GM19372 (cell line): Measurements from ENCODE around the gene AFG3L2.

ENCODE experiments used
- ATAC-seq: cut with Tn5 transposase; IDR thresholded peaks from one replicate; pipeline ENCODE4 v1.9.1; 2021; ENCODE audit warnings: mild to moderate bottlenecking, low read depth, moderate library complexity; ENCODE audit not compliant: unreplicated experiment

AFG3L2 gene

DNA sequence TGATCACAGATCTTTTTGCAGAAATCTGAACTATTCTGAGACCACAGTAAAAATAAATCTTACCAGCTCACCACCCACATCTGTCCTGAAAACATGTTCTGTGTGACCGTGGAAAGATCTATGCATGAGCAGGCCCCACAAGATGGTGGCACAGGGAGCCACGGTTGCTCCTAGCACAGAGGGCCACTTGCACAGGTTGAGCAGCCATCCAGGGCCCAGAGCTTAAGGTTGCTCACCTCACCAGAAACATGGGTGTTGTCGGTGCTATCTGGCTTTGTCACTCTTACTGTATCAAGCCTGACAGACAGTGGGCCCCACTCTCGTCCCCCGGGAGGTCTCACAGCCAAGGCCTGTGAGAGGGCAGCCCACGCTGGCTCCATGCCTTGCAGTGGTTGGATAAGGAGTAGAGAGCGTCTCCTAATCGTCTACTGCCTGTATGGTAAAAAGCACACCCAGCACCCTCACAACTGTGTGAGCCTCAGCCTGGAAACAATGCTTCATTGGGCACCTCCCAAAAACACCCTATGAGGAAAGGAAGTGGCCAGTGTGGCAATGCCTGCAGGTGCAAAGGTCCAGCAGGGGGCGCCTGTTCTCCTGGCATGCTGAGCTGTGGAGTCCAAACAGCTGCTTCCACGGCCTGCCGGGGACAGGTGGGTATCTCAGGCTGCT lies 49.4 kb downstream of the AFG3L2 start:
- peak; percentile 59 for ATAC-seq

DNA sequence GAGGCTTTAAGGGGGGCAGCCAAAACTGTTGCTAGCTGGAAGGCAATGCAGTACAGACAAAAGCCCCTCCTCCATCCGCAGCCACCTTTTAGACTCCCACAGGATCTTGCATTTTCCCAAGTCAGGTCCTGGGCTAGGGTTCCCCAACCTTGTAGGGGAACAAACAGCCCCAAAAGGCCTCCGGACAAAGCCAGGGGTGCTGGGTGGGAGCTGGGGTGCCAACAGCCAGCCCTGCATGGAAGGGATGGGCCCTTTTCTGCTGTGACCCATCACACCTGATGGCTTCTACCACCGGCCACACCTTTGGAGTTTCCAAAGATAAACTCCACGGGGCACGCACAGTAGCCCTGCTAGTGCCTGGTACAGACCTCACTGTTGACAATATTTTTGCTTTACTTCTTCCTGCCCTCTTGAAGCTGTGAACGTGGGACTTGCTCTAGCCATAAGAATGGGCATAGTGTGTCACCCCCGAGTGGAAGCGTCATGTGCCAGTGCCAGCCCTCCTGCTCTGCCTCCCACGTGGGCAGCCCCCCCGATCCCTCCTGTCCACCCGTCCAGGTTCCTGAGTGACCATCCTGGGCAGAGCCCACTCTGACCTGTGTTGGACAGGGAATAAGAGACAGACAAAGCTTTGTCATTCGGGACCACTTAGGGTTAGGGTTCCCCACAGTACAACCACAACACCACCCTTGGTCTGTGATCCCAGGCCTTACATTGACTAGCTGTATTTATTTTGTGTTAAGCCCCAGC lies 50.1 kb downstream of the AFG3L2 start:
- no peak for ATAC-seq

DNA sequence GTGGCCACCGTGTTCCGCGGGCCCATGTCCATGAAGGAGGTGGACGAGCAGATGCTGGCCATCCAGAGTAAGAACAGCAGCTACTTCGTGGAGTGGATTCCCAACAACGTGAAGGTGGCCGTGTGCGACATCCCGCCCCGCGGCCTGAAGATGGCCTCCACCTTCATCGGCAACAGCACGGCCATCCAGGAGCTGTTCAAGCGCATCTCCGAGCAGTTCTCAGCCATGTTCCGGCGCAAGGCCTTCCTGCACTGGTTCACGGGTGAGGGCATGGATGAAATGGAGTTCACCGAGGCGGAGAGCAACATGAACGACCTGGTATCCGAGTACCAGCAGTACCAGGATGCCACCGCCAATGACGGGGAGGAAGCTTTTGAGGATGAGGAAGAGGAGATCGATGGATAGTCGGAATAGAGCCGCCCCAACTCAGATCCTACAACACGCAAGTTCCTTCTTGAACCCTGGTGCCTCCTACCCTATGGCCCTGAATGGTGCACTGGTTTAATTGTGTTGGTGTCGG lies 51.2 kb downstream of the AFG3L2 start:
- no peak for ATAC-seq

DNA sequence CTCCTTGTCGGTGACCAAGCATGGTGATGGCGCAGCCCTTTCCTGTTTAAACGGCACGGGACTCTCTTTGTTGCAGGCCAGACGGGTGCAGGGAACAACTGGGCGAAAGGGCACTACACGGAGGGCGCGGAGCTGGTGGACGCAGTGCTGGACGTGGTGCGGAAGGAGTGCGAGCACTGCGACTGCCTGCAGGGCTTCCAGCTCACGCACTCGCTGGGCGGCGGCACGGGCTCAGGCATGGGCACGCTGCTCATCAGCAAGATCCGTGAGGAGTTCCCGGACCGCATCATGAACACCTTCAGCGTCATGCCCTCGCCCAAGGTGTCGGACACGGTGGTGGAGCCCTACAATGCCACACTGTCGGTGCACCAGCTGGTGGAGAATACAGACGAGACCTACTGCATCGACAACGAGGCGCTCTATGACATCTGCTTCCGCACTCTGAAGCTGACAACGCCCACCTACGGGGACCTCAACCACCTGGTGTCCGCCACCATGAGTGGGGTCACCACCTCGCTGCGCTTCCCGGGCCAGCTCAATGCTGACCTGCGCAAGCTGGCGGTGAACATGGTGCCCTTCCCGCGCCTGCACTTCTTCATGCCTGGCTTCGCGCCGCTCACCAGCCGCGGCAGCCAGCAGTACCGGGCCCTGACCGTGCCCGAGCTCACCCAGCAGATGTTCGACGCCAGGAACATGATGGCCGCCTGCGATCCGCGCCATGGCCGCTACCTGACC lies 51.9 kb downstream of the AFG3L2 start:
- ATAC-seq, result no peak

DNA sequence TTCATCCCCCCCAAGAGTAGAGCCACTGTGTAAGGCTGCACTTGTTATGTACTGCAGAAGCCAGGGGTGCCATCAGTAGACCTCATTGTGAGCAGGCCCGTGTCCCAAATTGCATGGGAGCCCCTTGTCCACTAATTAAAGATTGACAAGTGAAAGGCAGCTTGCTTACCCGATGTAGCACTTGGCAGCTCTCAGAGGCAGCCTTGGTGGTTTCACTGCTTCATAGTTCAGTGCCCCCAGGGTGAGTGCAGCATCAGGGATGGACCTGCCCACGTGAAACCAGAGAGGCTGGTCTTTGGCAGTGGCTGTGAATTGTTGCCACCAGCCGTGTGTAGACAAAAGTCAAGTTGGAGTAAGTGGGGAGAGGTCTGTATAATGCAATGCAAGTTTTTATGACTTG lies 55.7 kb downstream of the AFG3L2 start:
- ATAC-seq, result peak; percentile 66

DNA sequence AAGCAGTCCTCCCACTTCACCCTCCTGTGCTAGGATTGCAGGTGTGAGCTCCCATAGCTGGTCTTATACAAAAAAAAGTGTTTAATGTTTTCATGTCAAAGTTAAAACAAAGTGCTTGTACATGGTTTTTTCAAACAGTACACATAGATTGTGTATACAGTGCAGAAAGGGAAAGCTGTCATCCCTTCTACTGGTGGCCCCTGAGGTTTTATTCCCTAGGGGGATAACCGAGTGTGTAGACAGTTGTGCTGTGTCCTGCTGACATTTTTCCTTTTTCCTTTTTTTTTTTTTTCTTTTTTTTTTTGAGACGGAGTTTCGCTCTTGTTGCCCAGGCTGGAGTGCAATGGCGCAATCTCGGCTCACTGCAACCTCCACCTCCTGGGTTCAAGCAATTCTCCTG lies 58.2 kb downstream of the AFG3L2 start:
- ATAC-seq, result no peak

DNA sequence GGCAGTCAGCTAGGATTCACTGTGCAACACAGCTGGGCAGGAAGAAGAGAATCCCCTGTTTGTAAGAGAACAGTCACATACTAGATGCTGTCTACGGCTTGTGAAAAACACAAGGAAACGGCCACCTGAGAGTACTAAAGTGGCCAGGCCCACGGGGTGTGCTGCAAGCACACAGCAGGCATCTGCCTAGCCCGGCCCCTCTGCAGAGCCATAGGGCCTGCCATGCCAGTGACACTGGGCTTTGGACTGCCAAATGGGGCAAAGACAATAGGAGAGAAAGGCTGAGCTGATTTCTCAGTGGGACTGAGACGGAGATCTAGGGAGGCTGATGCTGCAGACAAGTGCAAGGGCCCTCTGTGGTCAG lies 58.7 kb downstream of the AFG3L2 start:
- no peak for ATAC-seq

DNA sequence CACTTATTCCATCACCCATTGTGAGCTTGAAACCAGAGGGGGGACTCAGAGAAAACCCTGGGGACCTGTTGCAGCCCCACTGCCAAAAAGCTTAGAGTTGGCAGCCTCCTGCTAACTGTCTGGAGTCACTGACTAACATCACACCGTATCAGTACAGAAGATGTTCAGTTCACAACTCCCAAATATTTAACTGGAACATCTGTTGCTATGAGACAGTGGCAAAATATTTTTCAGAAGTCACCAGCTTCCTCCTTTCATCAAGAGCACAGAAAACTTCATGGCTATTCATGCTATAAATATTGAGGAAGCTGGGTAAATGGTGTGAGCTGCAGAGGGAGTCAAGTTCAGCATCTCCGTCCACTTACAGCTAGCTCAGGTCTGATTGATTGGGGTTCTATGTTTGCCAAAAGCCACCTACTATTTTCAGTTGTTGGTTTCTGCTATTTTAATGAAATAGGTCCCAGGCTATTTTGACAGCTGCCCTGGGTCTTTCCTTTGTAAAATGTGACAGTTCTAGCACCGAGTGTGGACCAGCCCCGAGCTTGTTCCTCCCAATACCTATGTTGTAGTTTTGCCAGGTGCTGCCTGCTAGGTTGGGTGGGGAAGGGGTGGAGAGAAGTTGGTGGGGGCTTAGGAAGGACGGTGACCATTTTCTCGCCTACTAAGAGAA lies 59.2 kb downstream of the AFG3L2 start:
- no peak for ATAC-seq

DNA sequence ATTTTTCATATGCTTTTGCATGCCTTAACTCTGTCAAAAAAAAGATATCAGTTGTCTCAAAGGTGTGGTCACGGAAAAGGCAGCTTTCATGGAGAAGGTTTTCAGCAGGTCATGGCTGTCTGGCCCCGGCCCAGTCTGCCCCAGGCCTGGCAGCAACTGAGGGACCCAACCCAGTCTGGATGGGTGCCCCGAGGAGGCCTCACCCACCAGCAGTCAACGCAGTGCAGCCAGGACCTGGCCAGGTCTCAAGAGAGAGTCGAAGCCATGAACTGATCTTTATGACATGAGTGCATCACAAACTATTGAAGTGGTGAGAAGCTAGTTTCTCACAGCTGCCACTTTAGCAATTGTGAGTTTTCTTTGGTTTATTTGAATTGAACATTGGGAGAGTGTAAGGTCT lies 61.1 kb downstream of the AFG3L2 start:
- ATAC-seq, result no peak

DNA sequence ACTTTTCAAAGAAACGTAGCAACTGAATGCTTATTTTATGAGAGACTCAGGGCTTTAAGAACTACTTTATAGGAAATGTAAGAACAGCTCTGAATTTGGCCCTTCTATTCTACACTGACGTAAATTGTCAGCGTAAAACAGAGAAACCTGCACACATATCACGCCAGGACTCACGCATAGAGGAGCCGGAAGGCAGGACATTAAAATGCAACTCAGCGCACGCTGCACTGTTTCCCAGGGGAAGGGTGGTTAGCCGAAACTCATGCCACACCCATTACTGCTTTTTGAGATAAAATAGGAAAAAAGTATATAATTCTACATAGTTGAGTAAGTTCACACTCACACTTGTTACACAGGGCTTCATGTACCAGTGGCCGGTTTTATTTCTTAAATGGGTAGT lies 61.5 kb downstream of the AFG3L2 start:
- no peak for ATAC-seq

DNA sequence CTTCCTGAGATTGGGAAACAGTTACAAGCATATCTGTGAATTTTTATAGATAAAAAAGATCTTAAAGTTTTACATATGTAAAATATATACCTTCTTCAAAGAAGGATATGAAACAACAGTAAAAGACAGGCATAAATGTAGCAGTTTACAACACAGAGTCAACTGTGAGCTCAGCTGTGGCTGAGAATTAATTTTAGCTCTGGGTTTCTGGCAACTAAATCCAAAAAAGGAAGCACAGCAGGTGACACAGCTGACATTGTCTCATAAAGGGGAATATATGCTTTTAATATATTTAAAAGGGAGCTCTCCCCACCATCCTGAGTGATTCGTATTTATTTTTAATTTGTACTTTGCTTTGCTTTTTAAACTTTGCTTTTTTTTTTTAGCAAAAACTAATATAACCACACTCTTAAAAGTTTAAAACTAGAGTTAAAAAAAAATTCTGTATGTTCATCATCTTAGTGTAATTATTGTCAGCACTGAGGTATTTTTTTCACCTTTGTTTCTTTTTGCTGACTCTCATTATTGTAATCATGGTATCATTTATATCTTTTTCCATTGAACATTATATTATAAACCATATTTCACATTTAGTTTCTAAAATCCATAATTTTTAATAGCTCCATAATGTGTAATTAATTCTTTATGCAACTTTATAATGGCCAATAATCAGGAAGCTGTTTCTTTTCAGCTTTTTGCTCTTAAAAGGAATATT lies 62.3 kb downstream of the AFG3L2 start:
- ATAC-seq, result no peak

DNA sequence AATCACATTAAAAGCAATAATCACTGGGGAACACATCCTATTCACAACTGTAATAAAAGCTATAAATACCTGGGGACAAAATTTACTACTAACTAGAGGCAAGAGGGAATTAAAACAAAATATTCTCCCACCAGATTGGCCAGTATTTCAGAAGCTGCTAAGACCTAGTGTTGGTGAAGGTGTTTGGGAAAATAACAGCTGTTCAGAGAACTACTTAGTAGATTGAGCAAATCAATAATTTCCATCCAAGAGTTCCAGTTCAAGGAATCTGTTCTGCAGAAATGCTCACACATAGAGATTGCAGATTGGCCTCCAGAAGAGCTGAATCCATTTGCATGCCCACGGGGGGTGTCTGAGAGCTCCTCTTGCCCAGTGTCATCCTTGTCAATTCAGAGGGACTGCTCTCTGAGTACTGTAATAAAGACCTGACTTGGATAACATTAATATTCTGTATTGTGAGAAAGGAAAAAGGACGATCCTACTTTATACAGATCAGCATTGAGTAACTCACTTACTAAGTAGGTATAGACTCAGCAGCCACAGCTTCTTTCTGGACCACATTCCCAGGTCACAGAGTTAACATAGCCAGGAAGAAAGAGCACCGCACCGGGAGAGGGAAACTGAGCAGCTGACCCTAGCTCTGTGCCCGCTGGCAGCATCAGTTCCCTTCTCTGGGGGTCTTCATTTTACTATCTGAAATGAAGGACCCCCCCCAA lies 63.3 kb downstream of the AFG3L2 start:
- no peak for ATAC-seq

DNA sequence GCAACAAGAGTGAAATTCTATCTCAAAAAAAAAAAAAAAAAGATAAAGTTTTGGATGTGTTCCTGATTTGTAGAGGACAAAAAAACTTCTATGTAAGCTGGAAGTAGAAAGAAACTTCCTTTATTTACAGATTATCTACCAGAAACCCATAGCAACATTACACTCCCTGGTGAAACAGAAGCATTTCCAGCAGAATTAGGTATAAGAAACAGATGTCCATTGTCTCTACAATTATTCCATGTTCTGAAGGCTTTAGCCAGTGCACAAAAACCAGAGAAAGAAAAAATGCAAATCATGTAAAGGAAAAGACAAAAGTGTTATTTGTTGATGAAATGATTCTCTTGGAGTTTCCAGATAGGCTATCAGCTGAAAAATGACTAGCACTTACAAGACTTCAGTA lies 64.1 kb downstream of the AFG3L2 start:
- no peak for ATAC-seq

DNA sequence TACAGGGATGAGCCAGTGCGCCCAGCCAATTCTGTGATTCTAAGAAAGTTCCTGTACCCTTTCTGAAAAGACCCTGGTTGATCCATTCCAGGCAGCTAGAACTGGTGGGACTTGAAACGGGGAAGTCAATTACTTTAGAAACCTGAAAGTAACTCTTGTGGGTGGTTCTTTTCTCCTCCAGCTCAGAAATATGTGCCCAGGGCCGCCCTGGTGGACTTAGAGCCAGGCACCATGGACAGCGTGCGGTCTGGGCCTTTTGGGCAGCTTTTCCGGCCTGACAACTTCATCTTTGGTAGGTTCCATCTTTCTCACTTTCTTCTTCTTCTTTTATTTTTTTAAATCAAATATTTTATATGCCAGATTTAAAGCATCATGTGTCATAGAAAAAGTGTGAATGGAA lies 66.3 kb downstream of the AFG3L2 start:
- ATAC-seq, result no peak

DNA sequence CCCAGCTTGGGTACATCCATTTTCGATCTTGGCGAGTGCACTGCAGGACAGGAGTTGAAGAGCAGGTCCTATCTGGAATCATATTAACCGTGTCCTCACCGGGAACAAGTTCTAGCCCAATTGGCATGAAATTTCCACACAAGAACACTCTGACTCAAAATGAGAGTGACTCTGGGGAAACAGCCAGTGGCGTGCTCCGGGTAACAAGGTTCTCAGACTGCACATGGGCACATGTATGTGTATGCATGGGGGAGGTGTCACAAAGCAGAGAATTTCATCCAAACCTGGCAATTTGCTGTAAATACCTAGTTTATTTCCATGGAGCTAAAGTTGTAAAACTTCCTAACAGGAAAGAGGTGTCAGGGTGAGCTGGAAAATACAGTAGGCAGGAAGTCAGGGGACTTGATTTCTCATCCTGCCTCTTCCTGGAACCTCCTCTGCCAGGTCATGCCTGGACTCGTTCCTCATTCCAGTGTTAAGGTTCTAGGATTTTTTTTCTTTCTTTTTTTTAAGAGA lies 67.3 kb downstream of the AFG3L2 start:
- no peak for ATAC-seq

DNA sequence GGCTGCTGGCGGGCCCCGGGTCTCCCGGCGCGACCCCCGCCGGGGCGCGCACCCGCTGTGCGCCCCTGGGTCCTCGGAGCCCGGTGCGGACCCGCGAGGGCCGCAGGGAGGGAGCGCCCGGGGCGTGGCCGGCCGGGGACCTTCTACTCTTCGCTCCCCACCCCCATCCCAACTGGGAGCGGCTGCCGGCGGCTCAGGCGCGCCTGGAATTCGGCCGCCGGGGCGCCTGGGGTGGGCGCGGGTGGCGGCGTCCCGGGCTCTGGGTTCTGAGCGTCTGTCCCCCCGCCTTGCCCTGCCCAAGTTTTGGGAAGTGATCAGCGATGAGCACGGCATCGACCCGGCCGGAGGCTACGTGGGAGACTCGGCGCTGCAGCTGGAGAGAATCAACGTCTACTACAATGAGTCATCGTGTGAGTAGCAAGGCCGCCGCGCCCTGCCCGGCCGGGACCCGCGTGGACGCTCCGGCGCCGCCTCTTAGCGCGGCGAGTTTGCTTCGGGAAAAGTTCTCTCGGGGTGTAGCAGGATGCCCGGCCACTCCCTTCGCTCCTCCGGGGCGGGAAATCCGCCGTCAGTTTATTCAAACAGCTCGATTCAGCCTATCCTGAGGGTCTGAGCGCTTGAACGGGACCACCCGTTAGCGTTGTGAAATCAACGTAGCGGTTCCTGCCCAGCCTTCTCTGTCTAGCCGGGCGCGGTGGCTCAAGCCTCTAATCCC lies 68.5 kb downstream of the AFG3L2 start:
- ATAC-seq, result peak; percentile 46

DNA sequence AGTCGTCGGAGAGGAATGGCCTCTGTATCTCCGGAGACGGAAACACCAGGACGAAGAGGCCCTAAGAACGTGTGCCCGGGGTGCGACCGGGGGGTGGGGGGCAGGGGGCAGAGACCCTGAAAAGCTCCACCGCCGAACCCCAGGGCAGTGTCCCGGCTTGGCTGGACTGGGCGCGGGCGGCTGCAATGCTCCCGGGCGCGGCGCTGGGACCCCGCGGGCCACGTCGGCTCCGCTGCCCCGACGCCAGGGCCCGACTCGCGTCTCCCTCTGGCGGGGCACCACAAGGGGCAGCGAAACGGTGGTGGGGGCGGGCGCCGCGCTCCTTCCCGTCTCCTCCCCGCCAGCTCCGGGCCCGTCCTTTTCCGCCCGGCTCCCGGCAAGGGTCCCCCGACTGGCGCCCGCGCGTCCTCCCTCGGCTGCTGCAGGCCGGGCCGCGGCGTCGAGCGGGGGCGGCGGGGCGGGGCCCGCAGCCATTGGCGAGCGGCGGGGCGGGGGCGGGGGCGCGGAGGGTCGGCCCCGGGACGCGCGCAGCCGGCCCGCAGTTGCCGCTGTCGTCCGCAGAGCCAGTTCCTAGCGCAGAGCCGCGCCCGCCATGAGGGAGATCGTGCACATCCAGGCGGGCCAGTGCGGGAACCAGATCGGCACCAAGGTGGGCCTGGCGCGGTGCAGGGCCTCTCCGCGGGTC lies 69.2 kb downstream of the AFG3L2 start, which contains the start of gene TUBB6:
TUBB6 (plus strand) TSS at position 541 of the 685 bp plus-strand sequence; CDS start at position 593, 52 bp downstream.
- ATAC-seq, result peak; percentile 67
